Lower lobe of right lung (tissue), 2 donors: ENCODE results near the gene USP17L22. TPM values are rescaled to one million over a fixed set of nuclear protein-coding genes. Genes with fewer than 3 reads are reported as not detected.
A peak's percentile ranks its signal among the peaks of the same experiment; 100 is the strongest.
"Not testable (repeated sequence)": the region's sequence is repeated elsewhere in the genome, so short reads cannot be mapped to it uniquely, and the experiment has no call there.

Experiments
- ATAC-seq, 2 donors: fragments of 200-7000 bp; cut with Tn5 transposase; one replicate each; pipeline ENCODE4 v1.9.1; 2020 to 2022; ENCODE audit warnings: mild to moderate bottlenecking in 2 of 2, moderate library complexity in 2 of 2
- DNase-seq: peaks from one replicate; pipeline ENCODE4 v3.0.0-alpha.2; 2020
- H3K27ac ChIP-seq: fragments of 200-600 bp; one replicate; pipeline ENCODE4 v1.8.0; 2022
- H3K27me3 ChIP-seq: fragments of 200-600 bp; one replicate; pipeline ENCODE4 v1.8.0; 2022; ENCODE audit warnings: low read depth
- H3K36me3 ChIP-seq: fragments of 200-600 bp; one replicate; pipeline ENCODE4 v1.8.0; 2022; ENCODE audit warnings: mild to moderate bottlenecking
- H3K4me1 ChIP-seq: fragments of 200-600 bp; one replicate; pipeline ENCODE4 v1.8.0; 2022
- H3K4me3 ChIP-seq: fragments of 200-600 bp; one replicate; pipeline ENCODE4 v1.8.0; 2022; ENCODE audit warnings: mild to moderate bottlenecking
- H3K9me3 ChIP-seq: fragments of 200-600 bp; one replicate; pipeline ENCODE4 v1.8.0; 2022
- intact Hi-C: fragments of 100-400 bp; cut with DNase I; formaldehyde crosslinking; loops from one replicate; pipeline ENCODE4 v1.11.0; 2022
- long read RNA-seq: library from polyadenylated mRNA; unstranded; transcript quantifications from one replicate; pipeline ENCODE4 v2.0.0, GENCODE V29; 2021
- total RNA-seq: library from RNA; stranded (reverse); fragmentation: NEBNext Ultra II Directional; extraction: Animal tissue kit (Norgen Biotek cat#: 25700); gene quantifications from one replicate; pipeline ENCODE4 v1.2.1, GENCODE V29; 2021
- donor health status: DM: no; HTN: yes; CAD: no; lungs with severe emphysema.

Gene USP17L22, protein sequence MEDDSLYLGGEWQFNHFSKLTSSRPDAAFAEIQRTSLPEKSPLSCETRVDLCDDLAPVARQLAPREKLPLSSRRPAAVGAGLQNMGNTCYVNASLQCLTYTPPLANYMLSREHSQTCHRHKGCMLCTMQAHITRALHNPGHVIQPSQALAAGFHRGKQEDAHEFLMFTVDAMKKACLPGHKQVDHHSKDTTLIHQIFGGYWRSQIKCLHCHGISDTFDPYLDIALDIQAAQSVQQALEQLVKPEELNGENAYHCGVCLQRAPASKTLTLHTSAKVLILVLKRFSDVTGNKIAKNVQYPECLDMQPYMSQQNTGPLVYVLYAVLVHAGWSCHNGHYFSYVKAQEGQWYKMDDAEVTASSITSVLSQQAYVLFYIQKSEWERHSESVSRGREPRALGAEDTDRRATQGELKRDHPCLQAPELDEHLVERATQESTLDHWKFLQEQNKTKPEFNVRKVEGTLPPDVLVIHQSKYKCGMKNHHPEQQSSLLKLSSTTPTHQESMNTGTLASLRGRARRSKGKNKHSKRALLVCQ
- total RNA-seq, result not detected
- long read RNA-seq, result 0 reads

DNA sequence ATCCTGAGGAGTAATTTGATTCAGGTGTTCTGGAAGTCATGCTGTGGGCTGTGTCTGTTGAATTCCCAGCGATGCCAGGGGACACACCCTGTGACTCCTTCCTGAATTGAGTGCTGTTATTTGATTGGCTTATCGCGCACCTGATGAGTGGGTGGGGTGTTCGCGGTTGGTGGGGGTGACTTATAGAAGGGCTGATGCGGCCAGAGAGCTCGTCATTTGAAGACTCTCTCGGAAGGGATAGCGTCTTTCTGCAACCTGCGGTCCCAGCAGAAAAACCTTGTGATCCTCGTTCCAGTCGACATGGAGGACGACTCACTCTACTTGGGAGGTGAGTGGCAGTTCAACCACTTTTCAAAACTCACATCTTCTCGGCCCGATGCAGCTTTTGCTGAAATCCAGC lies at the start of gene USP17L22:
TSS of gene USP17L22 (plus strand) at position 301 of the 400 bp plus-strand sequence. CDS start at position 301, 0 bp downstream.
- H3K27me3 ChIP-seq, H3K4me1 ChIP-seq, DNase-seq, H3K36me3 ChIP-seq, H3K27ac ChIP-seq, intact Hi-C loops, H3K9me3 ChIP-seq, ATAC-seq, H3K4me3 ChIP-seq: not testable (repeated sequence)

DNA sequence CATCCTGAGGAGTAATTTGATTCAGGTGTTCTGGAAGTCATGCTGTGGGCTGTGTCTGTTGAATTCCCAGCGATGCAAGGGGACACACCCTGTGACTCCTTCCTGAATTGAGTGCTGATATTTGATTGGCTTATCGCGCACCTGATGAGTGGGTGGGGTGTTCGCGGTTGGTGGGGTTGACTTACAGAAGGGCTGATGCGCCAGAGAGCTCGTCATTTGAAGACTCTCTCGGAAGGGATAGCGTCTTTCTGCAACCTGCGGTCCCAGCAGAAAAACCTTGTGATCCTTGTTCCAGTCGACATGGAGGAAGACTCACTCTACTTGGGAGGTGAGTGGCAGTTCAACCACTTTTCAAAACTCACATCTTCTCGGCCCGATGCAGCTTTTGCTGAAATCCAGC lies 47.6 kb upstream of the USP17L22 start, which contains the start of gene USP17L12:
TSS of gene USP17L12 (plus strand) at position 301 of the 400 bp plus-strand sequence. CDS start at position 301, 0 bp downstream.
- H3K9me3 ChIP-seq, ATAC-seq, H3K27ac ChIP-seq, H3K4me3 ChIP-seq, H3K4me1 ChIP-seq, intact Hi-C loops, H3K27me3 ChIP-seq, H3K36me3 ChIP-seq, DNase-seq: not testable (repeated sequence)

DNA sequence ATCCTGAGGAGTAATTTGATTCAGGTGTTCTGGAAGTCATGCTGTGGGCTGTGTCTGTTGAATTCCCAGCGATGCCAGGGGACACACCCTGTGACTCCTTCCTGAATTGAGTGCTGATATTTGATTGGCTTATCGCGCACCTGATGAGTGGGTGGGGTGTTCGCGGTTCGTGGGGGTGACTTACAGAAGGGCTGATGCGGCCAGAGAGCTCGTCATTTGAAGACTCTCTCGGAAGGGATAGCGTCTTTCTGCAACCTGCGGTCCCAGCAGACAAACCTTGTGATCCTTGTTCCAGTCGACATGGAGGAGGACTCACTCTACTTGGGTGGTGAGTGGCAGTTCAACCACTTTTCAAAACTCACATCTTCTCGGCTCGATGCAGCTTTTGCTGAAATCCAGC lies 42.8 kb upstream of the USP17L22 start, which contains the start of gene USP17L13:
TSS of gene USP17L13 (plus strand) at position 301 of the 400 bp plus-strand sequence. CDS start at position 301, 0 bp downstream.
- H3K36me3 ChIP-seq, H3K27ac ChIP-seq, ATAC-seq, H3K27me3 ChIP-seq, H3K4me1 ChIP-seq, H3K4me3 ChIP-seq, H3K9me3 ChIP-seq, DNase-seq, intact Hi-C loops: not testable (repeated sequence)

DNA sequence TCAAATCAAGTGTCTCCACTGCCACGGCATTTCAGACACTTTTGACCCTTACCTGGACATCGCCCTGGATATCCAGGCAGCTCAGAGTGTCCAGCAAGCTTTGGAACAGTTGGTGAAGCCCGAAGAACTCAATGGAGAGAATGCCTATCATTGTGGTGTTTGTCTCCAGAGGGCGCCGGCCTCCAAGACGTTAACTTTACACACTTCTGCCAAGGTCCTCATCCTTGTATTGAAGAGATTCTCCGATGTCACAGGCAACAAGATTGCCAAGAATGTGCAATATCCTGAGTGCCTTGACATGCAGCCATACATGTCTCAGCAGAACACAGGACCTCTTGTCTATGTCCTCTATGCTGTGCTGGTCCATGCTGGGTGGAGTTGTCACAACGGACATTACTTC lies 37.2 kb upstream of the USP17L22 start:
- ATAC-seq, H3K4me1 ChIP-seq, H3K36me3 ChIP-seq, H3K4me3 ChIP-seq, H3K9me3 ChIP-seq, H3K27me3 ChIP-seq, H3K27ac ChIP-seq, DNase-seq, intact Hi-C loops: not testable (repeated sequence)

DNA sequence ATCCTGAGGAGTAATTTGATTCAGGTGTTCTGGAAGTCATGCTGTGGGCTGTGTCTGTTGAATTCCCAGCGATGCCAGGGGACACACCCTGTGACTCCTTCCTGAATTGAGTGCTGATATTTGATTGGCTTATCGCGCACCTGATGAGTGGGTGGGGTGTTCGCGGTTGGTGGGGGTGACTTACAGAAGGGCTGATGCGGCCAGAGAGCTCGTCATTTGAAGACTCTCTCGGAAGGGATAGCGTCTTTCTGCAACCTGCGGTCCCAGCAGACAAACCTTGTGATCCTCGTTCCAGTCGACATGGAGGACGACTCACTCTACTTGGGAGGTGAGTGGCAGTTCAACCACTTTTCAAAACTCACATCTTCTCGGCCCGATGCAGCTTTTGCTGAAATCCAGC lies 33.3 kb upstream of the USP17L22 start, which contains the start of gene USP17L15:
TSS of gene USP17L15 (plus strand) at position 301 of the 400 bp plus-strand sequence. CDS start at position 301, 0 bp downstream.
- H3K9me3 ChIP-seq, H3K4me1 ChIP-seq, DNase-seq, H3K27ac ChIP-seq, H3K27me3 ChIP-seq, ATAC-seq, intact Hi-C loops, H3K4me3 ChIP-seq, H3K36me3 ChIP-seq: not testable (repeated sequence)

DNA sequence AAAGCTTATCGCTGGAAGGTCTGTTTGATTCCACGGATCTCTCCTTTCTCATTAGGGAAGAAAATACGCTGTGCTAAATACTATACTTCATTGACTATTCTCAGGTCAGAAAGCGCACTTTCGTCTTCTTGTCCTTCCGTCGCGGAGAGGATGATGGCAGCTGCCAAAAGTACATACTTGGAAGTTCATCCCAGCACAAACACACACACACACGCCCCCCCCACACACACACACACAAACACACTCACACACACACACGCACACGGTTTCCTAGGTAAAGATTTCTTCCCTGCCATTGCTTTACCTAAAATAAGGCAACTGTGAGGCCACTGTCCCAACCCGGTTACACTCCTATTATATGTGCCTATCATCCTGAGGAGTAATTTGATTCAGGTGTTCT lies 29.0 kb upstream of the USP17L22 start:
- H3K4me1 ChIP-seq, H3K27me3 ChIP-seq, H3K4me3 ChIP-seq, intact Hi-C loops, ATAC-seq, H3K9me3 ChIP-seq, H3K36me3 ChIP-seq, H3K27ac ChIP-seq: not testable (repeated sequence)
- peak; percentile 43 for DNase-seq

DNA sequence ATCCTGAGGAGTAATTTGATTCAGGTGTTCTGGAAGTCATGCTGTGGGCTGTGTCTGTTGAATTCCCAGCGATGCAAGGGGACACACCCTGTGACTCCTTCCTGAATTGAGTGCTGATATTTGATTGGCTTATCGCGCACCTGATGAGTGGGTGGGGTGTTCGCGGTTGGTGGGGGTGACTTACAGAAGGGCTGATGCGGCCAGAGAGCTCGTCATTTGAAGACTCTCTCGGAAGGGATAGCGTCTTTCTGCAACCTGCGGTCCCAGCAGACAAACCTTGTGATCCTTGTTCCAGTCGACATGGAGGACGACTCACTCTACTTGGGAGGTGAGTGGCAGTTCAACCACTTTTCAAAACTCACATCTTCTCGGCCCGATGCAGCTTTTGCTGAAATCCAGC lies 23.8 kb upstream of the USP17L22 start, which contains the start of gene USP17L17:
TSS of gene USP17L17 (plus strand) at position 301 of the 400 bp plus-strand sequence. CDS start at position 301, 0 bp downstream.
- H3K4me1 ChIP-seq, H3K36me3 ChIP-seq, H3K27me3 ChIP-seq, DNase-seq, ATAC-seq, H3K4me3 ChIP-seq, H3K9me3 ChIP-seq, intact Hi-C loops, H3K27ac ChIP-seq: not testable (repeated sequence)

DNA sequence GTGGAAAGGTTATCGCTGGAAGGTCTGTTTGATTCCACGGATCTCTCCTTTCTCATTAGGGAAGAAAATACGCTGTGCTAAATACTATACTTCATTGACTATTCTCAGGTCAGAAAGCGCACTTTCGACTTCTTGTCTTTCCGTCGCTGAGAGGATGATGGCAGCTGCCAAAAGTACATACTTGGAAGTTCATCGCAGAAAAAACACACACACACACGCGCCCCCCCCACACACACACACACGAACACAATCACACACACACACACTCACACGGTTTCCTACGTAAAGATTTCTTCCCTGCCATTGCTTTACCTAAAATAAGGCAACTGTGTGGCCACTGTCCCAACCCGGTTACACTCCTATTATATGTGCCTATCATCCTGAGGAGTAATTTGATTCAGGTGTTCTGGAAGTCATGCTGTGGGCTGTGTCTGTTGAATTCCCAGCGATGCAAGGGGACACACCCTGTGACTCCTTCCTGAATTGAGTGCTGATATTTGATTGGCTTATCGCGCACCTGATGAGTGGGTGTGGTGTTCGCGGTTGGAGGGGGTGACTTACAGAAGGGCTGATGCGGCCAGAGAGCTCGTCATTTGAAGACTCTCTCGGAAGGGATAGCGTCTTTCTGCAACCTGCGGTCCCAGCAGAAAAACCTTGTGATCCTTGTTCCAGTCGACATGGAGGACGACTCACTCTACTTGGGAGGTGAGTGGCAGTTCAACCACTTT lies 19.3 kb upstream of the USP17L22 start, which contains the start of gene USP17L18:
TSS of gene USP17L18 (plus strand) at position 678 of the 728 bp plus-strand sequence. CDS start at position 678, 0 bp downstream.
- peak; percentile 23 for DNase-seq
- ATAC-seq, H3K4me3 ChIP-seq, intact Hi-C loops, H3K9me3 ChIP-seq, H3K4me1 ChIP-seq, H3K27me3 ChIP-seq, H3K36me3 ChIP-seq, H3K27ac ChIP-seq: not testable (repeated sequence)

DNA sequence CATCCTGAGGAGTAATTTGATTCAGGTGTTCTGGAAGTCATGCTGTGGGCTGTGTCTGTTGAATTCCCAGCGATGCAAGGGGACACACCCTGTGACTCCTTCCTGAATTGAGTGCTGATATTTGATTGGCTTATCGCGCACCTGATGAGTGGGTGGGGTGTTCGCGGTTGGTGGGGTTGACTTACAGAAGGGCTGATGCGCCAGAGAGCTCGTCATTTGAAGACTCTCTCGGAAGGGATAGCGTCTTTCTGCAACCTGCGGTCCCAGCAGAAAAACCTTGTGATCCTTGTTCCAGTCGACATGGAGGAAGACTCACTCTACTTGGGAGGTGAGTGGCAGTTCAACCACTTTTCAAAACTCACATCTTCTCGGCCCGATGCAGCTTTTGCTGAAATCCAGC lies 14.3 kb upstream of the USP17L22 start, which contains the start of gene USP17L19:
TSS of gene USP17L19 (plus strand) at position 301 of the 400 bp plus-strand sequence. CDS start at position 301, 0 bp downstream.
- H3K36me3 ChIP-seq, DNase-seq, H3K4me3 ChIP-seq, H3K27me3 ChIP-seq, intact Hi-C loops, ATAC-seq, H3K9me3 ChIP-seq, H3K27ac ChIP-seq, H3K4me1 ChIP-seq: not testable (repeated sequence)

DNA sequence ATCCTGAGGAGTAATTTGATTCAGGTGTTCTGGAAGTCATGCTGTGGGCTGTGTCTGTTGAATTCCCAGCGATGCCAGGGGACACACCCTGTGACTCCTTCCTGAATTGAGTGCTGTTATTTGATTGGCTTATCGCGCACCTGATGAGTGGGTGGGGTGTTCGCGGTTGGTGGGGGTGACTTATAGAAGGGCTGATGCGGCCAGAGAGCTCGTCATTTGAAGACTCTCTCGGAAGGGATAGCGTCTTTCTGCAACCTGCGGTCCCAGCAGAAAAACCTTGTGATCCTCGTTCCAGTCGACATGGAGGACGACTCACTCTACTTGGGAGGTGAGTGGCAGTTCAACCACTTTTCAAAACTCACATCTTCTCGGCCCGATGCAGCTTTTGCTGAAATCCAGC lies 9.6 kb upstream of the USP17L22 start, which contains the start of gene USP17L20:
TSS of gene USP17L20 (plus strand) at position 301 of the 400 bp plus-strand sequence. CDS start at position 301, 0 bp downstream.
- DNase-seq, H3K27ac ChIP-seq, H3K9me3 ChIP-seq, ATAC-seq, intact Hi-C loops, H3K4me3 ChIP-seq, H3K27me3 ChIP-seq, H3K4me1 ChIP-seq, H3K36me3 ChIP-seq: not testable (repeated sequence)

DNA sequence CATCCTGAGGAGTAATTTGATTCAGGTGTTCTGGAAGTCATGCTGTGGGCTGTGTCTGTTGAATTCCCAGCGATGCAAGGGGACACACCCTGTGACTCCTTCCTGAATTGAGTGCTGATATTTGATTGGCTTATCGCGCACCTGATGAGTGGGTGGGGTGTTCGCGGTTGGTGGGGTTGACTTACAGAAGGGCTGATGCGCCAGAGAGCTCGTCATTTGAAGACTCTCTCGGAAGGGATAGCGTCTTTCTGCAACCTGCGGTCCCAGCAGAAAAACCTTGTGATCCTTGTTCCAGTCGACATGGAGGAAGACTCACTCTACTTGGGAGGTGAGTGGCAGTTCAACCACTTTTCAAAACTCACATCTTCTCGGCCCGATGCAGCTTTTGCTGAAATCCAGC lies 4.8 kb upstream of the USP17L22 start, which contains the start of gene USP17L21:
TSS of gene USP17L21 (plus strand) at position 301 of the 400 bp plus-strand sequence. CDS start at position 301, 0 bp downstream.
- H3K27ac ChIP-seq, intact Hi-C loops, H3K36me3 ChIP-seq, DNase-seq, H3K4me3 ChIP-seq, H3K9me3 ChIP-seq, ATAC-seq, H3K4me1 ChIP-seq, H3K27me3 ChIP-seq: not testable (repeated sequence)

DNA sequence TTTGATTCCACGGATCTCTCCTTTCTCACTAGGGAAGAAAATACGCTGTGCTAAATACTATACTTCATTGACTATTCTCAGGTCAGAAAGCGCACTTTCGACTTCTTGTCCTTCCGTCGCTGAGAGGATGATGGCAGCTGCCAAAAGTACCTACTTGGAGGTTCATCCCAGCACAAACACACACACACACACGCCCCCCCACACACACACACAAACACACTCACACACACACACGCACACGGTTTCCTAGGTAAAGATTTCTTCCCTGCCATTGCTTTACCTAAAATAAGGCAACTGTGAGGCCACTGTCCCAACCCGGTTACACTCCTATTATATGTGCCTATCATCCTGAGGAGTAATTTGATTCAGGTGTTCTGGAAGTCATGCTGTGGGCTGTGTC lies 4.3 kb downstream of the USP17L22 start:
- H3K27me3 ChIP-seq, H3K4me1 ChIP-seq, ATAC-seq, H3K27ac ChIP-seq, H3K9me3 ChIP-seq, intact Hi-C loops, H3K4me3 ChIP-seq, H3K36me3 ChIP-seq: not testable (repeated sequence)
- DNase-seq, result peak; percentile 67
